Activated CD8-positive, alpha-beta memory T cell treated with anti-CD3 and anti-CD28 coated beads for 4 hours (primary cell): ENCODE data around the gene RBM43.
"Not testable (repeated sequence)": the region's sequence is repeated elsewhere in the genome, so short reads cannot be mapped to it uniquely, and the experiment has no call there.

Experiments used
- DNase-seq, 2 donors: peaks; one replicate each; pipeline ENCODE4 v3.0.0-alpha.2; 2020; ENCODE audit warnings: low read depth in 2 of 2

The RBM43 gene

DNA sequence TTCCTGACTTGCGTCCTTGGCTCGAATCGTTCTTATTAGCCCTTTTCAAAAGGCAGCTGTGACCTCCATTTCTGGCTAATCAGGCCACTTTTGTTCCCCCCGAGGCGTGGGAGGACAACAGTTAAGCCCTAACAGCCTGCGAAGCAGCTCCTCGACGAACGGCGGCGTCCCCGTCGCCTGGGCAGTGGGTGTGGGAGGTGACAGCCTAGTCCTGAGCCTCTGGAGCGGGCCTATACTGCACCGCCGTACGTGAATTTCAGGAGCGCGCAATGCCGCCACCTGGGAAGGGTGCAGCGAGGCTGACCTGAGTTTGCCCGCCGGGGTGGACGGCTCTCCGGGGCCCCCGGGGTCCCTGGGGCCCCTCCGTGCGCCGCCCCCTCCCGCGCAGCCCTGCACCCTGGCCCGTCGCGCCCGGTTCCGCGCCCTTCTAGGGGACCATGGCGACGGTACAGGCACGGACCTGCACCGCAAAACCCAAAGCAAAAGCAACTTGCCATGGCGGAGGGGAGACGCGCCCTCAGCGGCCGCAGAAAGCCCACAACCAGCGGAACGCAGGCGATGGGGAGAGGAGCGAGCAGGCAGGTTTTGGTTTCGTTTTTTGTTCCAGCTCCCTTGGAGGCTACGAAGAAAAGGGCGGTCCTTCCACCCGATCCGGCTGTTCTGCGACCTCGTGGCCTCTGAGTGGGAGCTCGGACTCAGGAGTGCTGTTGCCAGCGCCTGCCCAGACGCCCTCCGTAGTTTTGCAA is at the start of gene RBM43:
Gene RBM43 (minus strand): TSS at position 633 of the 746 bp plus-strand sequence. CDS start 136 bp downstream, at position 497.
- peak; percentile 52 to 74 for DNase-seq

DNA sequence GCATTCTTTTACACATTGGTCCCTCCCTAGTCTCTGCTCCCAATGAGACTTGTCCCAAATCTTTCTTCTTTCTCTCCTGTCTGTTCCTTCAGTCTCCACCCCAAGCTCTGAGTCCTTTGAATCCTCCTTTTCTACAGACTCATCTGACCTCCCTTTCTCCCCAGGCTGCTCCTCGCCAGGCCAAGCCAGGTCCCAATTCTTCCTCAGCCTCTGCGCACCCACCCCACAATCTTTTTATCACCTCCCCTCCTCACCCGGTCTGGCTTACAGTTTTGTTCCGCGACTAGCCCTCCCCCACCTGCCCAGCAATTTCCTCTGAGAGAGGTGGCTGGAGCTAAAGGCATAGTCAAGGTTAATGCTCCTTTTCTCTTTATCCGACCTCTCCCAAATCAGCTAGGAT is 48.6 kb upstream of the RBM43 start:
- not testable (repeated sequence) for DNase-seq

DNA sequence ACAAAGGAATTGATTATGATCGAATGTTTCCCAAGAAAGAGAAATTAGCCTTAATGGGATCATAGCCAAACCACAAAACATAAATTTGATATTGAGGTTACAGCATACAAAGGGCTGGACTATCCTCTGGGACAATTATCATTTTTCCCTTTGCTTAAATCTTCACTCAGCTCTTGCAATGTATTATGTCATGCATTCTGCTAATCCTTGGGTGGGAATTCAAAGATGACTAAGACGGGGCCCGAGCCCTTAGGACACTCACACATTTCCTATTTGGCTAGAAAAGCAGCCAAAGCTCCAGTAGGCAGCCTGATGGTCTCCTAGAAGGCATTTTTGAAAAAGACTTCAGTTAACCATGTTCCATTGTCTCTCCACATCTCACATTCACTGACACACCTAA is 45.0 kb upstream of the RBM43 start:
- DNase-seq: no peak

DNA sequence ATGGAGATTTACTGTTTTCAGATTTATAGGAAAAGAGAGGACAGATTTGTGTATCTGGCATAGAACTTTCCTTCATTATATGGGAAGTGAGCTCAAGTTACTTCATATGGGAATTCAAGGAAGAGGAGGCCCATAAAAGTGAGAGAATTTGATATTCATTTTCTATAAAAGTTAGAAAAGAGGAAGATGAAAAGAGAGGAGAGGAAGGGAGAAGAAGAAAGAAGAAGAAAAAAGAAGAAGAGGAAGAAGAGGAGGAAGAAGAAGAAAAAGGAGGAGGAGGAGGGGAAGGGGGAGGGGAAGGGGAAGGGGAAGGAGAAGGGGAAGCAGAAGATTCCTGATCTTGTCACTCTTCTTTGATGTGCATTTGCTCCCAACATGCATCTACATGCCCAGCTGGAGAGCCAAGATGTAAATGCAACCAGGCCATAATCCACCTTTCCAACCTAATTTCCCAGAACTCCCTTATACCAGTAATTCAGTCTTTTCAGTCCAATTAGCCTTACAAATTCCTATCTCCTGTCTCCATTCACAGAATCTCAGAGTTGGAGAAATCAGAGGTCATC is 43.5 kb upstream of the RBM43 start:
- DNase-seq: no peak

DNA sequence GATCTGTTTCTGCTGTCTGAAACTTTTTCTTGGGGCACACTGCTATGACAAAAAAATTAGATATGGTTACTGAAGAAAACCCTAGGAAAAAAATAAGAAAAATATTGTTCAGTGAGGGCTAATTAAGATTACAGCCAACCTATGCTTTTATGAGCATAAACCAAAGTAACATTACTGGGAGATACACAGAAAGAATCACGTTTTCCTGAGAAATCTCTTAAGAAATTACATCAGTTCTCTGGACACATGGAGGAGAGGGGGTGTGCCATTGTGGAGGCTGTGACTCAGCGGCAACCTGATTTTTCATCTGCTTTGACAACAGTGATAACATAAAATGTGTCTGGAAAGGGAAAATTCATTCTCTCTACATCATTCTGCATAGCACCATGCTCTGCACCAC is 41.2 kb upstream of the RBM43 start:
- DNase-seq: no peak

DNA sequence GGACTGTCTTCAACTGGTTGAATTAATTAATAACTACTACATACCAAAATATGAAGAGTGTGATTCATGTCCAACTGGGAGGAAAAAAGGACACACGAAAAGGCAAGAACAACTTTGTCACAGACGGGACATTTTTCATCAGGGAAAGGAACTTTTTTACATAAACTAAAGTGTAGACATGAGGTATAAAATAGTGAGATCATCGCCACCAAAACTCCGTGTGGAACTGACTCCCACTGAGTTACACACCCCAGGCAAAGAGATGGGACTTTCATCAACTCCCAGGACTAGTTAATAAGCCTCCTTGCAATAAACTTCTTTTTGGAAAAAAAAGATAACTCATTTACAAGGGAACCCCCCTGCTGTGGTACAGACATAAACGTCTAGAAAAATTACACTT is 40.7 kb upstream of the RBM43 start:
- no peak for DNase-seq

DNA sequence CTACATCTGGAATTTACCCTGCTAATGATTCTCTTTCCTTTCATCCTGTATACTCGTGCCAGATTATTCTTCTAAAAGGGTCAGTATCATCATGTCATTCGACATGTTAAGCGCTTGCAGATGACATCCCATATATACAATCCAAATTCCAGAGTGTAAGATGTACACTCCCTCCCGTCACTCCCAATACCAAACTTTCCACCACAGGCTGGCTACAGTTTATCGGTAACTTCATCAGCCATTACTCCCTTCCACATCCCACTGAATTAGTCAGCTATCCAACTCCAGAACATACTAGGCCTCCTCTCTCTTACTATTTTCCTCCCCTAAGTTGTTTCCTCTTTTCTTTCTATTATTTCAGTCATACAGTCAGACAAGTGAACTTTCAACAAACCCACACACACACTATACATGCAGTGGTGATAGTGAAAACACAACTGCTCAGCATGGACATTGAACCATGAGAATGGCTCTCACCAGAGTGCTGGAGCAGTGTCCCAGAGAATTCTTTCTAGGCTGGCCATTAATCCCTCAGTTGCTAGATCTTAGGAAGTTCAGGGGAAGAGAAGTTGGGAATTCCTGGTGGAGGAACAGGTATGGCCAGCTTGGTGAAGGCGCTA is 38.4 kb upstream of the RBM43 start:
- DNase-seq: no peak

DNA sequence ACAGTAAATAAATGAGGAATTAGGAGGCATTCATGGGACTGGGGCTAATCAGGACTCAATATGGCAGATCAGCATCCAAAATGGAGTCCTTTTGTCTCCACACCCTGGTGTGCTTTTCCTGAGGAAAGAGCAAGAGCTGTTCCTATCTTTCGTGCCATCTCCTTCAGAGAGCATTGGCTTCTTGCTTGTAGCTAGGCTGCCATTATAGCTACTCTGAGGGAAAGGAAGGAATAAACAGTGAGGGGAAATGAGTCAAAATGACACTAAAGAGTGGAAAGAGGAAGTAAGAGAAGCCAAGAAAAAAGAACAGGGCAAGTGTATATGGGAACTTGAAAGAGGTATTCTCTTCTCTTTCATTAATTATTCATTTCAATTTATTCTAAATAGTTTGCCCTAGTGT is 36.2 kb upstream of the RBM43 start:
- DNase-seq: no peak

DNA sequence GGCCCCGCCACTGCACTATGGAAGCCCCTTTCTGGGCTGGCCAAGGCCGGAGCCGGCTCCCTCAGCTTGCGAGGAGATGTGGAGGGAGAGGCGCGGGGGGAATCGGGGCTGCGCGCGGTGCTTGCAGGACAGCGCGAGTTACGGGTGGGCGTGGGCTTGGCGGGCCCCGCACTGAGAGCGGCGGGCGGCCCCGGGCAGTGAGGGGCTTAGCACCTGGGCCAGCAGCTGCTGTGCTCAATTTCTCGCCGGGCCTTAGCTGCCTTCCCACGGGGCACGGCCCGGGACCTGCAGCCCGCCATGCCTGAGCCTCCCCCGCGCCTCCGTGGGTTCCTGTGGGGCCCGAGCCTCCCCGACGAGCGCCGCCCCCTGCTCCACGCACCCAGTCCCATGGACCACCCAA is 34.3 kb upstream of the RBM43 start:
- DNase-seq: not testable (repeated sequence)

DNA sequence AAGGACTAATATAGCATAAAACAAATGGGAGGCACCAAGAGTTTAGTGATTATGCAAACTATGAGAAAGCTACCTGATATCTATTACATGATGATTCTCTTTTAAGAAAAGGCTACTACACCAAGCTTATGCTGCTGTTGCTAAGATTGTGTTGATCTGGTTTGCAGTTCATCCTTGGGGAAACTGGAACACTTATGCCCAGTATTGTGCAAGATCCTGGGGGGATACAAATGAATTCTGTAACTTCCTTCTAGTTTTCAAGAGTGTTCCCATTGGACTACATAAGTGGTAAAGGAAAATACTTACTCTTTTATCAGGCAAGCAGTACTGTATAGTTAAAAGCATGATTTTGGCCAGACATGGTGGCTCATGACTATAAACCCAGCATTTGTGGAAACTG is 30.9 kb upstream of the RBM43 start:
- DNase-seq: no peak

DNA sequence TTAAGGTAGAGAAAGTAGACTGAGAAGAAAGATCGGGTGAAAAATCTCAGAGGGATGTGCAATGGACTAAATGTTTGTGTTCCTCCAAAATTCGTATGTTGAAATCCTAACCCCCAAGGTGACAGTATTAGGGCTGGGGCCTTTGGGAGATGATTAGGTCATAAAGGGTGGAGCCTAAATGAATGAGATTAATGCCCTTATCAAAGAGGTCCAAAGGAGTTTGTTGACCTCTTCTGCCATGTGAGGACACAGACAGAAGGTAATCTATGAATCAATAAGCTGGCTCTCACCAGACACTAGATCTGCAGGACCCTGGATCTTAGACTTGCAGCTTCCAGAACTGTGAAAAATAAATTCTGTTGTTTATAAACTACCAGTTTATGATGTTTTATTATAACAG is 30.5 kb upstream of the RBM43 start:
- no peak for DNase-seq

DNA sequence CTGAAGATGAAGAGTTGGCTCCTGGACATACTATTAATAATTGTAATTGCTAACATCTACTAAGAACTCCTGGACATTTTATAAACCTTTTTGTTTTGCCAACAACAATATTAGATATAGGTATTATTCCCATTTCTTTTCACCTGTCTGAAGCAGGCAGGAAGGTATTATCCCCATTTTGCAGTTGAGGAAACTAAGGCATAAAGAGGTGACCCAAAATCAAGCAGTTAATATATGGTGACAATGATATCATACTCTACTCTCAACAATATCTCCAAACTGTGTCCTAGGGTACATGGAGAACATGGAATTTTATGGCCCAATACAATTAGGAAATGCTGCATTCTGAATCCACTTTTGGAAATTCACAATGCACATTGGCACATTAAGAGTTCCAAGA is 29.6 kb upstream of the RBM43 start:
- DNase-seq: no peak

DNA sequence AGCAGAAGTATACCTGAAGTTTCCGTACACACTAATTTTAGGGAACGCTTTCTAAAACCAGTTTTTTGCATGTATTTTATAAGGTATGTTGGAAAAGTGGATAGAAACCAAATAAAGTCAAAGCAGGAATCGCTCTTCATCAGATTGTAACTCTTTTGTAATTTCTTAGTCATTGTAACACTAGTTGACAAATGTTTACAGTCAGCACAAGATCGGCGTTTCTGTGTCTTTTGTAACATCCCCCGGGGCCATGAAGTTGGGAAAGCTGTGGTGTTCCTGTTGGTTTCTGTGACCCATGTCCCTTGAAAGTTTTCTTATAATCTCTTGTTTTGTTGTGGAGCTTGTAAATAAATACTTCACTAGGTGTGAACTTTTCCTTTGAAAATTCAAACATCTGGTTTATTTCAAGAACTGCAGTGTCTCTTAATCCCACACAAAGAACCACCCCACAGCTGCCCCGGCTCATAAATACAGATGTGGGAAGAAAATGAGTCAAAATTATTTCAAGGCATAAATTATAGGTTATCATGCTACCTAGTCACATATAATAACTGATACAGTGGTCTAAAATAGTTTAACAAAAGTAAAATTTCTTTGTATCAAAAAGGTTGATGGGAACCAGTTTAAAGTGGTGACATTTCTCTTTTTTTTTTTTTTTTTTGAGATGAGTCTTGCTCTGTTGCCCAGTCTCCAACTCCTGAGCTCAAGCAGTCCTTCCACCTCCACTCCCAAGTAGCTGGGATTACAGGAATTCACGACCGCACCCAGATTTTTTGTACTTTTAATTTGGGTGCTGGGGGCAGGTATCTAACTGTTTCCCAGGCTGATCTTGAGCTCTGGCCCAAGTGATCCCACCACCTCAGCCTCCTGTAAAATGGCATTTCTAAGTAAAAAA is 28.6 kb upstream of the RBM43 start:
- DNase-seq: no peak

DNA sequence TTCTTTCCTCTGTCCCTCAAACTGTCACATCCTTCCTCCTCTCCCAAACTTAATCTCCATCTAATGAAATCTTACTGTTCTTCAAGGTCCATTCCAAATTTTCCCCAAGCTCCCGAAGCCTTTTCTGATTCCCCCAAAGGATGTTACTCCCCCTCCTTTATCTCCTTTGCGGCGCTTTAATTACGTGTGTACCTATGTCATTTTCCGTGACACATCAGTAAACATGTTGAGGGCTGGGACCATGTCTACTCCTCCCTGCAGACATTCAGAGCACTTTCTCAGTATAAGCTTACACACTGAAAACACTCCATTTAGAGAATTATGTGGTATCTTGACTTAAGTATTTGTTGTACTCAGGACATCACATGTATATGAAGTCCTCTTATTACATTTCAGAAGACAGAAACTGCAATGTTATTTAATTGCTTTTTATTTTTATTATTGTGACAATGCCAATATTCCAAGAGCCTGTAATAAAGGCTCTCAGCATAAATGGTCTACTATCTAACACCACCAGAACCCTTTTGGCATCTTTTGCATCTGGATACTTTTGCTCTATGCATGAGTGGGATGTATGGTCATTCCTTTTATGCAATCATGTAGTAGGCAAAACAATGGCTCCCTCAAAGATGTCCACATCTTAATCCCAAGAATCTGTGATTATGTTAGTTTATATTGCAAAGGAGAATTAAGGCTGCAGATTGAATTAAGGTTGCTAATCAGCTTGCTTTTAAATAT is 26.0 kb upstream of the RBM43 start:
- no peak for DNase-seq

DNA sequence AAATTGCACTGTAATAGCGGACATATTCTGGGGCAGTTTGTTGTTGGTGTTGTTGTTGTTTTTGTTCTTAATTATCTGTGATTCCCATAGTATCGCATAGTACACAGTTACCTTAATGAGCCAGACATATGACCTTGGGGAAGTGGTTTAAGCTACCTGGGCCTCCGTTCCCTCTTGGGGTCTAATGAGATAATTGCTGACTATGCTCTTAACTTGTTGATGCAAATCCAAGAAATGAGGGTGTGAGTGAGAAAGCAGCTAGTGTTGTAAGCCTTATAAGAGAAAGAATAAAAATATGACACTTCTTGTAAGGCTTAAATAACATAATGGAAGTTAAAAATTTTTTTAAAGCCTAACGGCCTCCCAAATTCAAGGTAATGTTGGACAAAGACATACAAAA is 20.7 kb upstream of the RBM43 start:
- DNase-seq: no peak

DNA sequence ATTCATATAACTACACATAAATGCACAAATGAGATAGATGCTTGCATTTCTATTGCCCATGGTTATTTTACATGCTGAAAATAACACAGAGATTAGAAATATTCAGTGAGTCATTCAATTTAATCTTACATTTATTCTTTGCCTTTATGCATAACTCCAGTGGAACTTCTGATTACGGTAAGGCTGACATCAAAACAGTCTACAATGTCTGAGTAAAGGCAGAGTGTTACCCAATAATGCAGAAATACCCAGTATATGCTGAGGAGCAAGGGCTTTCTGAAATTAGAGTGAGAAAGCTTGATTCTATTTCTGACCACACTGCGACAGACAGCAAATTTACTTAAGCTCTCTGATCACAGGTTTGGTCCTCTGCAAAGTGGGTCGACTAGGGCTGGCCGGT is 18.6 kb upstream of the RBM43 start:
- no peak for DNase-seq

DNA sequence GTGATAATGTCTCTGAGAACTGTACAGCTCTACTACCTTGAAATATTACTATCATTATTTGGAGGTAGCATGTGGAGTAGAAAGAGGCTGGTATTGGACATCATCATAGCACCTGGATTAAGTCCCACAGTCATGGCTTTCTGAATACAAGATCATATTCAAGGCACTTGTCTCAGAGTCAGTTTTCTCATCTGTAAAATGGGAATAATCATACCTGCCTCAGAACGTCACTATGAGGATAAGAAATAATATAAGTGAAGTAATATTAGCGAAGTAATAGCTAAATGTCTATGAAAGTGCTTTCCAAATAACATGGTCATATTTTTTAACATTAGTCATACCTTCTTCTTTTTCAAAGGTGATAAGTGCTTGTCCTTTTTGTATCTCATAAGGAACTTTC is 16.8 kb upstream of the RBM43 start:
- DNase-seq: no peak

DNA sequence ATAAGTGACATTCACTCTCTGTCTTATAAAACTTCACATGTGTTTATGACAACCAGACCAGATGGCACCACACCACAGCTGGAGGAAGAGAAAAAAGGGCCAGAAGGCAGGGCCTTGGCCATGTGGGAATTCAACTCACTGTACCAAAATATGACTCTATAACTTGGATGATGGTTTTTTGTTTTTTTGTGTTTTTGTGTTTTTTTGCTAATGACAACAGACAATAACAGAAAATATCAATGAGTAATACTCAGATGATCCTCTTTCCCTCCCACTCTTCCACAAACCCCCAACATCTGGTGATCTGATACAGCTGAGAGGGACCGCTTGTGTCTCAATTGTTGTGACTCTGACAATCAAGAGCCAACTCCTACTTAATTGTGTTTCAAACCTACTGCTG is 15.4 kb upstream of the RBM43 start:
- no peak for DNase-seq

DNA sequence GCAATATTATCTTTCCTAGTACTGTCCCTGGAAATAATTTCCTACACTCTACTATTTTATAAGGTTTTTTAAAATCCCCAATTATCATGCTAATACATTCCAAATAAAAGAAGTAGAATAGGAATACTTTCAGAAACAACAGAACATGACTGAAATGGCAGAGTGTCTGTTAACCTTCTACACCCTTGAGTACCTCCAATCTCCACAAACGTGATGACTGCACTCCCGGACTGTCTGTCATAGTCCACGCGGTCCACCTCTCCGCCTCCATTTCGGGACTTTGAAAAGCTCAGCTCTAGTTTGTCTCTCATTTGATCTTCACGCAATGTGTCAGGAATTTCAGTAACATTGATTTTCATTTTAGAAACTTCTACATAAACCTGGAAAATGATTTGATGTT is 13.6 kb upstream of the RBM43 start:
- DNase-seq: no peak

DNA sequence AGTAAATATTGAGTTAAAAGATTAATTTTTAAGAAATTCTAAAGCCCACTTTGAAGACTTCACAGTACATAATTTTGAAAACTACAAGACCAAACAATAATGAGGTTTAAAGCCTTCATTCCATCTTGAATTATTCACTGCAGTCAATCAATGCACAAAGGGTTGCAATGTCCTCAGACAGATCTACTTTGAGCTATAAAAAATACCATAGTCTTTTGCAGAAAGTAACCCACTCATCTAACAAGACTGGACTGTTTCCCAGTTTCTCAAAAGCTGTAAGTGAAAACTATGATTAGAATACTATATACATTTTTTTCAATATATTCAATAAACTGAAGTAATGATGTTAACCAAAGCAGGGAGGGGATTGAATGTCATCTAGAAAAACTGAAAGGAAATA is 10.2 kb upstream of the RBM43 start:
- no peak for DNase-seq

DNA sequence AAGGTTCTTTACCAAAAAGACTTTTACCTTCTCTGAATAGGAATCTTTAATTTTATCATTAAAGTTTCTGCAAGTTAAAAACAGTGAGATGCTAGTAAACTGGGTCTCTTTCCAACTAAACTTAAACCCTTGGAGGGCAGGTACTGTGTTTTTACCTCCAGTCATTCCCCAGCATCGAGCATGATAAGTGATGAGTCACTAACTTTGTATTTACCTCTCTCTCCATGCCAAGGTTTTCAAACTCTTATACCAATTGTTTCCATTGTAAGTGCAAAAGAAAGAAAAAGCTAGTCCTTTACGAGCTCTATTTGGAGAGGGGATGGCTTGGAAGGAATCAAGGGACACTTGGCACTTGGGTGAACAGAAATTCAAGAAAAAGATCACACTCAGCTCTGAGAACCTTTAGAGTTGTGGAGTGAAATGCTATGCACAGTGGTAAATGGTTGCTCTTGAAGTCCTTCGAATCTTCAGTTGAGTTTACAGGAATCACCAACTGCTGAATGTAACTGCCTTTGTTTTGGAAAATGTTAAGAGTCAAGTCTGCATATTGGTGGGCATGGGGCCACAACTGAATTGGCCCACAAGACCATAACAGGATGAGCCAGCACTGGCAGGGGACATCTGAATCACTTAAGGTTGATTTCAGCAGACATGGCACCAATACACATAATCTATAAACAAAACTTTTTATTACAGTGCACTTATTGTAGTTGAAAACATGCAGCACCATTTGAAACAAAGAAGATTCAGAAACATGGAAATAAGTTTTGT is 8.3 kb upstream of the RBM43 start:
- DNase-seq: no peak
